K562 (cell line): ENCODE measurements around the gene ARMC12.

Experiments
- ARID3B ChIP-seq: fragments of 250-450 bp; sonication (Bioruptor Pico); IDR thresholded peaks from 2 replicates; pipeline ENCODE4 v1.4.0; 2020; ENCODE audit warnings: borderline replicate concordance
- CTCF ChIP-seq, 3 experiments: IDR thresholded peaks in 2 of 3; conservative IDR thresholded peaks in 1 of 3; 2 replicates each; pipeline ENCODE4 v1.5.1; 2011 to 2012; ENCODE audit warnings: low read length in 3 of 3, mild to moderate bottlenecking in 3 of 3, control low read depth in 2 of 3, improper control_type of control experiment in 1 of 3, inconsistent platforms in 1 of 3, low read depth in 1 of 3, mixed read lengths in 1 of 3, moderate library complexity in 1 of 3; ENCODE audit not compliant: insufficient read depth in 2 of 3
- HMG20B ChIP-seq: fragments of 250-450 bp; sonication (Bioruptor Pico); IDR thresholded peaks from 2 replicates; pipeline ENCODE4 v1.5.0; 2021; ENCODE audit warnings: mild to moderate bottlenecking
- KLF6 ChIP-seq: fragments of 250-450 bp; sonication (Bioruptor Pico); IDR thresholded peaks from 2 replicates; pipeline ENCODE4 v1.4.0; 2020; ENCODE audit warnings: mild to moderate bottlenecking, moderate library complexity, borderline replicate concordance
- NFE2L1 ChIP-seq: fragments of 450-650 bp; IDR thresholded peaks from 2 replicates; pipeline ENCODE4 v1.6.1; 2016; ENCODE audit warnings: missing genetic modification characterization, low read depth, mild to moderate bottlenecking, missing compliant biosample characterization, moderate library complexity, borderline replicate concordance
- PBX2 ChIP-seq, 2 experiments: IDR thresholded peaks in 1 of 2; conservative IDR thresholded peaks in 1 of 2; 2 replicates each; pipeline ENCODE4 v1.6.1; 2016; ENCODE audit warnings: low read depth in 2 of 2, mild to moderate bottlenecking in 1 of 2, missing compliant biosample characterization in 1 of 2, missing genetic modification characterization in 1 of 2, moderate library complexity in 1 of 2
- POLR2A ChIP-seq: fragments of 450-650 bp; conservative IDR thresholded peaks from 2 replicates; pipeline ENCODE4 v1.6.1; 2016
- RNF219 ChIP-seq: fragments of 250-450 bp; sonication (Bioruptor Pico); IDR thresholded peaks from 2 replicates; pipeline ENCODE4 v1.5.0; 2022; ENCODE audit warnings: mild to moderate bottlenecking
- SRF ChIP-seq, 2 experiments: fragments of 250-450, 450-650 bp in 1 of 2; sonication (Bioruptor Pico) in 1 of 2; sonication (generic) in 1 of 2; formaldehyde crosslinking; IDR thresholded peaks; 2 replicates each; pipeline versions ENCODE4 v1.5.0 to v1.5.1; 2020 to 2022; ENCODE audit warnings: mild to moderate bottlenecking in 1 of 2, missing genetic modification reagents in 1 of 2
- USF2 ChIP-seq: sonication (generic); formaldehyde crosslinking; IDR thresholded peaks from 2 replicates; pipeline ENCODE4 v1.5.0; 2020; ENCODE audit warnings: missing genetic modification reagents
- ZNF384 ChIP-seq: IDR thresholded peaks from 2 replicates; pipeline ENCODE4 v1.6.1; 2012; ENCODE audit warnings: low read depth, low read length, improper control_type of control experiment

GRCh38 chr6:35736982-35737412 is at the start of gene ARMC12:
- TF ChIP-seq ARID3B, result no peak
- no peak for TF ChIP-seq PBX2 (CRISPR knock-in tag; IDR thresholded peaks at IDR 0.05; ENCODE audit: low read depth)
- TF ChIP-seq PBX2 (tag; conservative IDR thresholded peaks at IDR 0.05; ENCODE audit: low read depth), result no peak
- TF ChIP-seq CTCF (IDR thresholded peaks at IDR 0.05 in 2 of 3, conservative IDR thresholded peaks at IDR 0.05 in 1 of 3; ENCODE audit: insufficient read depth in 2 of 3, low read depth in 1 of 3, low read length in 3 of 3), result no peak
- no peak for TF ChIP-seq RNF219 (CRISPR knock-in tag)
- TF ChIP-seq HMG20B (CRISPR knock-in tag), result no peak
- TF ChIP-seq ZNF384, result no peak
- no peak for TF ChIP-seq NFE2L1 (tag)
- TF ChIP-seq USF2 (CRISPR knock-in tag), result no peak
- no peak for TF ChIP-seq POLR2A
- no peak for TF ChIP-seq SRF (CRISPR knock-in tag; IDR thresholded peaks at IDR 0.05)
- no peak for TF ChIP-seq KLF6 (CRISPR knock-in tag)
